HUES6 (cell line): ENCODE results near the gene ESPN.

Experiments used
- H3K27ac ChIP-seq: 2 replicates; pipeline ENCODE4 v1.7.0; 2013; ENCODE audit warnings: low read depth, mild to moderate bottlenecking, low read length, inconsistent platforms
- H3K27me3 ChIP-seq: 2 replicates; pipeline ENCODE4 v1.6.1; 2013; ENCODE audit warnings: low read length; ENCODE audit not compliant: control insufficient read depth, insufficient read depth
- H3K36me3 ChIP-seq: 2 replicates; pipeline ENCODE4 v1.6.1; 2013; ENCODE audit warnings: low read length; ENCODE audit not compliant: control insufficient read depth, insufficient read depth
- H3K4me1 ChIP-seq: 2 replicates; pipeline ENCODE4 v1.6.1; 2013; ENCODE audit warnings: low read length; ENCODE audit not compliant: control insufficient read depth, insufficient read depth
- H3K4me3 ChIP-seq: 2 replicates; pipeline ENCODE4 v1.5.1; 2013; ENCODE audit warnings: low read depth, low read length
- H3K9ac ChIP-seq: one replicate; pipeline ENCODE4 v1.6.1; 2013; ENCODE audit warnings: mild to moderate bottlenecking, low read length
- H3K9me3 ChIP-seq: 2 replicates; pipeline ENCODE4 v1.6.1; 2013; ENCODE audit warnings: low read depth, low read length; ENCODE audit not compliant: control insufficient read depth, insufficient read depth

The ESPN gene

DNA sequence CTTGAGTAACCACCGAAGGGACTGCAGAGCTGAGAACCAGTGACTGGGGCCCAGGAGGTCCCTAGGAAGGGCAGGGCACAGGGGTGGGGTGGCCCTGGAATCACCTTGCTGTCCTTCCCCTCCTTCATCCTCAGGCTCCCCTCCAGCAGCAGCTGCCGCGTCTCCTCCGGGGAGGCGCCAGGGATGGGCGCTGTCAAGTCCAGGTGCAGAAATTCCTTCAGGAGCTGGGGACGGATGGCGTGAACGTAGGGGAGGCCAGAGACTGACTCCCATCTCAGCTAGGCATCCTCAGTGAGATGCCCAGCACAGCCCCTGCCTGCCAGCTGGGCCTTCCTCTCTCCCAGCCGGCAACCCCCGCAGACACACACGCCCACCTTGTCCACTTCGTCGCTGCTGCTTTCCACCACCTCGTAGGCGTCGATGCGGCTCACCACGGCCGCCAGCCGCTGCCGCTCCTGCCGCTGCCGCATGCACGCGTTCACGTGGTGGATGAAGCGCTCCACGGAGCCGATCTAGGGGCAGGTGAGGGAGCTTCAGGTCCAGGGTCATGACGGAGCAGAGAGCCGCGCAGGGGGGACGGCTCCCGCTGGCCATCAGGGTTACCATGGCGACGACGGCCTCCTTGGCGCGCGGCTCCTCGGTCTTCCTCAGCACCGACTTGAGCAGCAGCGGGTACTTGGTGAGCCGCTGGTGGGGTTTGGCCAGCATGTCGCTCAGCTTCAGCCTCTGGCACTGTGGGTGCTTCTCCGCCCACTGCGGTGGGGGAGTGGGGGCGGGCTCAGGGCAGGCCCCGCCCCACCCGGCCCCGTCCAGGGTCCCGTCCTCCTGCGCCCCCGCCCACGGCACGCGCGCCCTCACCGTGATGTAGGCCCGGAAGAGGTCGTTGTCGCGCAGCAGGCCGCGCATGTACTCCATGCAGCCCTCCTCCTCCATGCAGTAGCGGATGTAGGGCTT, 45.8 kb downstream of the ESPN start:
- Histone ChIP-seq H3K4me3 (peak overlapping the region; percentile 55), H3K36me3 (peaks cover 38% of the 10 kb centered on the region), H3K27ac (no peak overlapping the region), H3K9me3 (no peaks in the 10 kb centered on the region), H3K9ac (no peak overlapping the region), H3K4me1 (peaks cover 23% of the 10 kb centered on the region), H3K27me3 (no peaks in the 10 kb centered on the region)

DNA sequence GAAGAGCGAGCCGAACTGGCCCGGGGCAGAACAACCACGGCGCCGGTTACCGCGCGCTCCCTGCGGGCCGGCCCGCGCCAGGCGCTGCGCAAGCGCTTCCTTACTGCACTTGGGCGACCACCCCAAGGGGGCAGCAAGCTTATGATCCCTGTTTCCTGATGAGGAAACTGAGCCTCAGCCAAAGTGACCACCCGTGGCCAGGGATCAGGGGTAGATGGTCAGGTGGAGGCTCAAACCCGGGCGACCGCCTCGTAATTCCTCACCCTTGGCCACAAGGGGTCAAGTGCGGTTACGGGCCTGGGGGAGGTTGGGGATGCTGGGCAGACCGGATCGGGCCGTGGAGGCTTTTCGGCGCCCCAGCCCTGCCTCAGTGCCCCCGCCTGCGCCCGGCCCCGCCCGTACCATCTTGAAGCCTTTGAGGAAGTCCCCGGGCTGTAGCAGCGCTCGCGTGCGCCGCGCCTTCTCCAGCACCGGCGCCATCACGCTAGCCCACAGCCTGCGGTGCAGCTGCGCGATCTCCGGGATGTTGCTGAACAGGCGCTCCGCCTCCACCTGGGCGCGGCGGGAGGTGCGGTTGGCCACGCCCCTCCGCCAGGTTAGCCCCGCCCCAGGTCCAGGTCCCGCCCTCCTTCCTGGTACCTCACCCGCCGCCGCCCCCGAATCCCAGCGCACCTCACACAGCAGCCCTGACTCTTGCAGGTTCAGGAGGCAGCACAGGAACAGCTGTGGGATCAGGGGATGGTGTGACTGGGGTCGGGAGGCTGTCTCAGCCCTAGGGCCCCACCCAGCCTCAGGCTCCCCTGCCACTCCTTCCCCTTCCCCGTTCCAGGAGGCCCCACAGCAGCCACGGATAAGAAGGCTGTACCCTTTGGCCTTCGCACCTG, 46.8 kb downstream of the ESPN start:
- Histone ChIP-seq H3K4me1 (peaks cover 22% of the 10 kb centered on the region), H3K27ac (no peak overlapping the region), H3K36me3 (peaks cover 38% of the 10 kb centered on the region), H3K9me3 (no peaks in the 10 kb centered on the region), H3K9ac (peak overlapping the region; percentile 19), H3K4me3 (peak overlapping the region; percentile 55), H3K27me3 (no peaks in the 10 kb centered on the region)

DNA sequence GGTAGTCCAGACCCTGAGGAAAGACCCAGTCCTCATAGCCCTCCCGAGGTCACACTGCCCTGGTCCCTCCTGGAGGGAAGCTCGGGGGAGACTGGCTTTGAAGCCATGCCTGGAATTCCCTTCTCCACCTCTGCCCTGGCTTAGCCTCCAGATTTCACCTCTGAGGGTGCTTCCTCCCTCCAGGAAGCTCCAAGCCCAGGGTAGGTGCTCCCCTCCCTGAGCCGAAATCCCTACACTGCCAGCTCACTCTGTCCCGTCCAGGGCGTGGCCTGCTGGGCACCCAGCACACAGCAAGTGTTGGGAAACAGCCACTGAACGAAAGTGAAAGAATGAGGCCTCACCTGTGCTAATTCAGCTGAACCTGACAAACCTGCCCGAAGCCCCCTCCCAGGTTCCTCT, 47.4 kb downstream of the ESPN start:
- H3K36me3 ChIP-seq: peaks cover 38% of the 10 kb centered on the region
- H3K4me3 ChIP-seq: no peak overlapping the region
- peaks cover 27% of the 10 kb centered on the region for H3K4me1 ChIP-seq
- H3K27ac ChIP-seq: no peak overlapping the region
- no peak overlapping the region for H3K9ac ChIP-seq
- no peaks in the 10 kb centered on the region for H3K9me3 ChIP-seq
- H3K27me3 ChIP-seq: no peaks in the 10 kb centered on the region

DNA sequence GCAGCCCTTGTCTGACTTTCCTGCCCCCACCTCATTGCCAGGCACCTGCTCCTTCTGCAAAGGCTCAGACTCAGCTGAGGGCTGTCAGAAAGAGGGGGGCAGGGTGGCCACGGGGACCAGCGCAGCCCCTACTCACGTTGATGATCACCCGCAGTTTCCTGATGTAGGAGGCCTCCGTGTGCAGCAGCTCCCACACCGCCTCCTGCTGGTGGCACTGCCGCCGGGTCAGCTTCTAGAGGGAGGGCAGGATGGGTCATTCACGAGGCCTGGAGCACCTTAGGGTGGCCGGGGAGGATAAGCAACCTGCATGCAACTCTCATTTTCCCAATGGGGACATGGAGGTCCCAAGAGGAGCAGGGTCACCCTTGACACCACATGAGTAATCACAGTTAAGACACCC, 47.8 kb downstream of the ESPN start:
- H3K4me1 ChIP-seq: peaks cover 31% of the 10 kb centered on the region
- H3K27ac ChIP-seq: no peak overlapping the region
- no peak overlapping the region for H3K9ac ChIP-seq
- no peak overlapping the region for H3K4me3 ChIP-seq
- peaks cover 38% of the 10 kb centered on the region for H3K36me3 ChIP-seq
- H3K27me3 ChIP-seq: no peaks in the 10 kb centered on the region
- H3K9me3 ChIP-seq: no peaks in the 10 kb centered on the region

DNA sequence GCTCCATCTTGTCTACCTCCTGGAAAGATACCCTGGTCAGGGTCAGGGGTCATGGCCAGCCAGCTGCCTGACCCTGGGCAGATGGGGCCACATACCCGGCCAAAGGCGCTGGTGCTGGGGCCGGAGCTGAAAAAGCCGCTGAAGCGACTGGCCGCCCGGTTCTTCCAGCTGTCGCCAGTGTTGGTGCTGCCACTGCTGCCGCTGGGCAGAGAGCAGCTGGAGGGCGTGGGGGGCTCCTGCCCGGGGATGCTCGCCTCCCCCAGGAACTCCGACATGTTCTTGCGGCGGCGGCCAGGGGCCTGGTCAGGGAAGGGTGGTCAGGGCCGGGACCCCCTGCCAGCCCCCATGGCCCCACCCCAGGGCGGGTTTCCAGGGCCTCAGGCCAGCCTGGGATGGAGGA, 48.6 kb downstream of the ESPN start:
- H3K36me3 ChIP-seq: peaks cover 38% of the 10 kb centered on the region
- H3K4me1 ChIP-seq: peaks cover 32% of the 10 kb centered on the region
- H3K4me3 ChIP-seq: no peak overlapping the region
- no peaks in the 10 kb centered on the region for H3K27me3 ChIP-seq
- H3K27ac ChIP-seq: no peak overlapping the region
- no peak overlapping the region for H3K9ac ChIP-seq
- no peaks in the 10 kb centered on the region for H3K9me3 ChIP-seq

DNA sequence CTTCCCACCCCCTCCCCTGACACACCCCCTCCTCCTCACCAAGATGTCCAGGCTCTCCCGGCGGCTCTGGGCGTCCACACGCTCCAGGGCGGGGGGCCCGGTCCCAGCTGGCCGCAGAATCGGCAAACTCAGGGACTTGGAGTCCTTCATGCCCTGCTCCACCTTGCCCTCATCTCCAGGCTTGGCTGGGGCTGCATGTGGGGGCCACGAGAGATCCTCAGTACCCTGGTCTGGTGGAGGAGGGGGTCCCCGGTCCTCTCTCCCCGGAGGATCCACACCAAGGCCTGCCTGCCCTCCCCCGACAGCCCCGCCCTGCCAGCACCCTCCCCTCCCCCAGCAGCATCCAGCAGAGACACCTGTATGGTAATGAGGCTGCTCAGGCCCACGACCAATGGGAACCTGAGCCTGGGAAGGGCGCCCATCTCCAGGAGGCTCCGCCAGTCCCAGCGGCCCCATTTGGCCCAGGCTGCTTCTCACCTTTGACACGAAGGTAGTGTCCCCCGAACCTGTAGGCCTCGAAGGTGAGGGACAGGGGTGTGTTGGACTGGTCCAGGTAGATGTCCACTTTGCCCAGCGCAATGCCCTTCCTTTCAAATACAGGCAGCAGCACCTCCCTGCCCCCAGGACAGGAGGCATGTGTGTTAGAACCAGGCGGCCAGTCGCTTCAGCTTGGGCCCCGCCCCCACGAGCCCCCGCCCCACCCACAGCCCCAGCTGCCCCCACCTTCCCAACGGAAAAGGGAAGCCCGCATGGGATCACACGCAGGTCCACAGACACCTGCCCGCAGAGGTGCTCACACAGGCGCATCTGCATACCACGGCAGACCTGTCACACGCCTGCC, 49.6 kb downstream of the ESPN start:
- H3K9ac ChIP-seq: no peak overlapping the region
- no peaks in the 10 kb centered on the region for H3K9me3 ChIP-seq
- H3K36me3 ChIP-seq: peaks cover 27% of the 10 kb centered on the region
- peaks cover 32% of the 10 kb centered on the region for H3K4me1 ChIP-seq
- H3K27me3 ChIP-seq: no peaks in the 10 kb centered on the region
- H3K27ac ChIP-seq: no peak overlapping the region
- H3K4me3 ChIP-seq: no peak overlapping the region

DNA sequence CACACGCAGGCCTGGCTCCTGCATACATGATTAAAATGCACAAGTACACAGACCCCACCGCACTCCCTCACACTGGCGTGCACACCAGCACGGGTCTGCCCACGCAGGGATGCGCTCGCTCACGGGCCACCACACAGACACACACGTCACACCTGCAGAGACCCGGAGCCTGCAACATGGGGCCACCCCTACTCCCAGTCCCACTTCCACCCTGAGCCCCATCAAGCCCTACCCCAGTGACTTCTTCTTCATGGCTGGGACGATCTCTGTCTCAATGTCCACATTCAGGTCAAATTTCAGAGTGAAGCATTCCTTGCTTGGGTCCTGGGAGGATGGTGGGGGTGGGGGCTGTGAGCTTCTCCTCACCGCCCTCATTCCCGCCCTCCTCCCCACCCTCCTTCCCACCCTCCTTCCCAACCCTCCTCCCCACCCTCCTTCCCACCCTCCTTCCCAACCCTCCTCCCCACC, 50.3 kb downstream of the ESPN start:
- no peaks in the 10 kb centered on the region for H3K9me3 ChIP-seq
- H3K4me1 ChIP-seq: peaks cover 32% of the 10 kb centered on the region
- H3K36me3 ChIP-seq: peaks cover 21% of the 10 kb centered on the region
- peak overlapping the region; percentile 3 for H3K9ac ChIP-seq
- H3K27me3 ChIP-seq: no peaks in the 10 kb centered on the region
- H3K27ac ChIP-seq: no peak overlapping the region
- no peak overlapping the region for H3K4me3 ChIP-seq

DNA sequence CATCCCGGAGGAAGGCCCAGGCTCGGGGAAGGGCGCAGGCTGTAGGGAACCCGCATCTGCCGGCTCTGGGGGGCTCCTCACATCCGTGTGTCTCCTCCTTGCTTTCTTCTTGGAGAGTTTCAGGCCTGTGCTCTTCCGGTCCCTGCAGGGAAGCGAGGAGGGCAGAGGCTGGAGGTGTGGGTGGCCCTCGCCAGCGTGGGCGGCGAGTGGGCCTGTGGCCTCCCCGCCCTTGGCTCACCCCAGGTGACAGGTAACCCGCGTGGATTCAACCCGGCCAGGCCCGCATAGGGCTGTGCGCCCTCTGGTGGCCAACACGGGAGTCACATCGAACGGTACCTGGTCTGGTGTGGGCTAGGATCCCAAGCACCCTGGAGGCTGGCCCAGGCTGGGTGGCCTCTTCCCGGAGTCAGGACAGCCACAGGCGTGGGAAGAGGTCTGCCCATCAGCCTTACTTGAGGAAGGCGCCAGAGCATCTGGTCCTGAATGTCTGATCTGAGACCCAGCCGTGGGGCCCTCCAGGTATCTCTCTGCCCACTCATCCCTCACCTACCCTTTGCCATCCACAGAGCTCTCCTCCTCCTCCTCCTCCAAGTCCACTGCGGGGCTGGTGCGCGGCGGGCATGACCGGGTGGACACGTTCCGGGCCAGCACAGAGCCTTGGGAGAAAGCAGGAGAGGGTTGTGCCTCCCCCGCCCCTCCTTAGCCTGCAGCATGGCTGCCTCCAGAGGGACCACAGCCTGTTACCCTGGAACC, 51.0 kb downstream of the ESPN start:
- Histone ChIP-seq H3K27me3 (no peaks in the 10 kb centered on the region), H3K9ac (no peak overlapping the region), H3K4me1 (peaks cover 32% of the 10 kb centered on the region), H3K36me3 (peaks cover 14% of the 10 kb centered on the region), H3K9me3 (no peaks in the 10 kb centered on the region), H3K27ac (no peak overlapping the region), H3K4me3 (no peak overlapping the region)

DNA sequence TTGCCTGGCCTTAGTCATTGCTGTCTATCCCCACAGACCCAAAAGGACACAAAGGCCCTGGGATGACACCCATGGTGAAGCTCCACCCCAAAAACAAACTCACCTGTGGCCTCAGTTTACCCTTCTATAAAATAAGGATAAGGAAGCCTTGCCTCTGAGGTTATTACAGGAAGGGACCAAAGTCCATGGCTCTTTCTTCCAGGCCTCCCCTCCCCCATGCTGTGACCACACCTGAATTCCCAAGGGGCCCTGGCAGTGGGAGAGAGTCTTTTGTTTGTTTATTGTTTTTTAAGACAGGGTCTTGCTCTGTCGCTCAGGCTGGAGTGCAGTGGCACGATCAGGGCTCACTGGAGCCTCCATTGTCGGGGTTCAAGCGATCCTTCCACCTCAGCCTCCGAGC, 51.9 kb downstream of the ESPN start:
- Histone ChIP-seq H3K27me3 (no peaks in the 10 kb centered on the region), H3K27ac (no peak overlapping the region), H3K36me3 (peaks cover 13% of the 10 kb centered on the region), H3K9me3 (no peaks in the 10 kb centered on the region), H3K4me3 (no peak overlapping the region), H3K9ac (no peak overlapping the region), H3K4me1 (peaks cover 32% of the 10 kb centered on the region)
